H1 (cell line): Measurements from ENCODE around the gene ADCY2.

ENCODE experiments used
- RAD21 ChIP-seq, 2 experiments: IDR thresholded peaks in 1 of 2; conservative IDR thresholded peaks in 1 of 2; 2 replicates each; pipeline ENCODE4 v1.6.1; 2011; ENCODE audit warnings: low read depth in 2 of 2, low read length in 2 of 2, improper control_type of control experiment in 1 of 2, inconsistent platforms in 1 of 2, mild to moderate bottlenecking in 1 of 2, moderate library complexity in 1 of 2
- TF ChIP-seq, protein P1 (sequence below), 3 experiments: IDR thresholded peaks; 1 replicate in 2 of 3; 2 replicates in 1 of 3; pipeline versions ENCODE4 v1.5.1 to v1.6.1; 2011; ENCODE audit warnings: low read length in 3 of 3, mild to moderate bottlenecking in 3 of 3, inconsistent platforms in 2 of 3, low read depth in 1 of 3, moderate library complexity in 1 of 3; ENCODE audit not compliant: insufficient read depth in 1 of 3; ENCODE audit errors: control extremely low read depth in 1 of 3

GRCh38 chr5:7393921-7394799 is 1.8 kb upstream of the ADCY2 start:
- TF ChIP-seq RAD21 (IDR thresholded peaks at IDR 0.05 in 1 of 2, conservative IDR thresholded peaks at IDR 0.05 in 1 of 2; ENCODE audit: low read depth in 2 of 2, low read length in 2 of 2) = no peak
- TF ChIP-seq, protein P1, sequence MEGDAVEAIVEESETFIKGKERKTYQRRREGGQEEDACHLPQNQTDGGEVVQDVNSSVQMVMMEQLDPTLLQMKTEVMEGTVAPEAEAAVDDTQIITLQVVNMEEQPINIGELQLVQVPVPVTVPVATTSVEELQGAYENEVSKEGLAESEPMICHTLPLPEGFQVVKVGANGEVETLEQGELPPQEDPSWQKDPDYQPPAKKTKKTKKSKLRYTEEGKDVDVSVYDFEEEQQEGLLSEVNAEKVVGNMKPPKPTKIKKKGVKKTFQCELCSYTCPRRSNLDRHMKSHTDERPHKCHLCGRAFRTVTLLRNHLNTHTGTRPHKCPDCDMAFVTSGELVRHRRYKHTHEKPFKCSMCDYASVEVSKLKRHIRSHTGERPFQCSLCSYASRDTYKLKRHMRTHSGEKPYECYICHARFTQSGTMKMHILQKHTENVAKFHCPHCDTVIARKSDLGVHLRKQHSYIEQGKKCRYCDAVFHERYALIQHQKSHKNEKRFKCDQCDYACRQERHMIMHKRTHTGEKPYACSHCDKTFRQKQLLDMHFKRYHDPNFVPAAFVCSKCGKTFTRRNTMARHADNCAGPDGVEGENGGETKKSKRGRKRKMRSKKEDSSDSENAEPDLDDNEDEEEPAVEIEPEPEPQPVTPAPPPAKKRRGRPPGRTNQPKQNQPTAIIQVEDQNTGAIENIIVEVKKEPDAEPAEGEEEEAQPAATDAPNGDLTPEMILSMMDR (IDR thresholded peaks at IDR 0.05; ENCODE audit: control extremely low read depth in 1 of 3, insufficient read depth in 1 of 3, low read depth in 1 of 3, low read length in 3 of 3) = no peak
